ENCODE data around the gene FASN. TPM values are rescaled to one million over a fixed set of nuclear protein-coding genes. Genes with fewer than 3 reads are reported as not detected.

FASN gene
- total and polyA plus RNA-seq, 2 of the 13 experiments (the other 11 are each of a cell fraction or from before 2014, with no cell fraction given) = 51.7 to 101 TPM

- TF ChIP-seq, protein P1, sequence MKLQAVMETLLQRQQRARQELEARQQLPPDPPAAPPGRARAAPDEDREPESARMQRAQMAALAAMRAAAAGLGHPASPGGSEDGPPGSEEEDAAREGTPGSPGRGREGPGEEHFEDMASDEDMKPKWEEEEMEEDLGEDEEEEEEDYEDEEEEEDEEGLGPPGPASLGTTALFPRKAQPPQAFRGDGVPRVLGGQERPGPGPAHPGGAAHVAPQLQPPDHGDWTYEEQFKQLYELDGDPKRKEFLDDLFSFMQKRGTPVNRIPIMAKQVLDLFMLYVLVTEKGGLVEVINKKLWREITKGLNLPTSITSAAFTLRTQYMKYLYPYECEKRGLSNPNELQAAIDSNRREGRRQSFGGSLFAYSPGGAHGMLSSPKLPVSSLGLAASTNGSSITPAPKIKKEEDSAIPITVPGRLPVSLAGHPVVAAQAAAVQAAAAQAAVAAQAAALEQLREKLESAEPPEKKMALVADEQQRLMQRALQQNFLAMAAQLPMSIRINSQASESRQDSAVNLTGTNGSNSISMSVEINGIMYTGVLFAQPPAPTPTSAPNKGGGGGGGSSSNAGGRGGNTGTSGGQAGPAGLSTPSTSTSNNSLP (IDR thresholded peaks at IDR 0.05; ENCODE audit: low read depth, low read length) = no peak
- TF ChIP-seq ZNF816 (CRISPR knock-in tag; IDR thresholded peaks at IDR 0.05; ENCODE audit: borderline replicate concordance) (no peak), ZNF572 (CRISPR knock-in tag; IDR thresholded peaks at IDR 0.05) (peak; percentile 95; the same call in 1 of the 2 replicates), ZNF10 (CRISPR knock-in tag; IDR thresholded peaks at IDR 0.05; ENCODE audit: borderline replicate concordance, low read depth) (no peak), ZNF878 (CRISPR knock-in tag; IDR thresholded peaks at IDR 0.05) (no peak), JDP2 (CRISPR knock-in tag; IDR thresholded peaks at IDR 0.05; ENCODE audit: borderline replicate concordance) (no peak), CAMTA2 (CRISPR knock-in tag; IDR thresholded peaks at IDR 0.05; ENCODE audit: borderline replicate concordance) (no peak), NR3C1 (CRISPR knock-in tag; IDR thresholded peaks at IDR 0.05) (no peak), ZNF180 (CRISPR knock-in tag; IDR thresholded peaks at IDR 0.05; ENCODE audit: borderline replicate concordance, low read depth) (no peak), ZNF570 (CRISPR knock-in tag; IDR thresholded peaks at IDR 0.05; ENCODE audit: borderline replicate concordance) (0 out of 2 replicates have a peak, but pooled peaks have one; percentile 30), ZNF367 (CRISPR knock-in tag; IDR thresholded peaks at IDR 0.05; ENCODE audit: borderline replicate concordance) (no peak), FOXO4 (CRISPR knock-in tag; conservative IDR thresholded peaks at IDR 0.05) (no peak), NR2F2 (IDR thresholded peaks at IDR 0.05; ENCODE audit: borderline replicate concordance, low read depth) (peak; percentile 26; the same call in 1 of the 2 replicates), ZNF629 (CRISPR knock-in tag; conservative IDR thresholded peaks at IDR 0.05) (0 out of 2 replicates have a peak, but pooled peaks have one; percentile 33), MZF1 (CRISPR knock-in tag; IDR thresholded peaks at IDR 0.05; ENCODE audit: borderline replicate concordance) (no peak), ZNF670 (CRISPR knock-in tag; IDR thresholded peaks at IDR 0.05; ENCODE audit: borderline replicate concordance) (0 out of 2 replicates have a peak, but pooled peaks have one; percentile 61), PCBP1 (IDR thresholded peaks at IDR 0.05; ENCODE audit: borderline replicate concordance, low read depth, low read length) (0 out of 2 replicates have a peak, but pooled peaks have one; percentile 33), ZBTB8A (CRISPR knock-in tag; IDR thresholded peaks at IDR 0.05; ENCODE audit: borderline replicate concordance, low read depth) (no peak), BRCA1 (CRISPR knock-in tag; IDR thresholded peaks at IDR 0.05) (no peak), ATF7 (IDR thresholded peaks at IDR 0.05) (no peak), ATF7 (CRISPR knock-in tag; IDR thresholded peaks at IDR 0.05) (no peak), E2F2 (CRISPR knock-in tag; IDR thresholded peaks at IDR 0.05; ENCODE audit: borderline replicate concordance) (no peak)
- TF ChIP-seq, protein P2, sequence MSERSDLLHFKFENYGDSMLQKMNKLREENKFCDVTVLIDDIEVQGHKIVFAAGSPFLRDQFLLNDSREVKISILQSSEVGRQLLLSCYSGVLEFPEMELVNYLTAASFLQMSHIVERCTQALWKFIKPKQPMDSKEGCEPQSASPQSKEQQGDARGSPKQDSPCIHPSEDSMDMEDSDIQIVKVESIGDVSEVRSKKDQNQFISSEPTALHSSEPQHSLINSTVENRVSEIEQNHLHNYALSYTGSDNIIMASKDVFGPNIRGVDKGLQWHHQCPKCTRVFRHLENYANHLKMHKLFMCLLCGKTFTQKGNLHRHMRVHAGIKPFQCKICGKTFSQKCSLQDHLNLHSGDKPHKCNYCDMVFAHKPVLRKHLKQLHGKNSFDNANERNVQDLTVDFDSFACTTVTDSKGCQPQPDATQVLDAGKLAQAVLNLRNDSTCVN (CRISPR knock-in tag; IDR thresholded peaks at IDR 0.05; ENCODE audit: borderline replicate concordance) = no peak
These were observed 41.1 kb downstream of the FASN start (continued) for GRCh38 chr17:82056729-82057621.

All from HepG2 (cell line).